ENCODE measurements around the gene LGR5. TPM values are rescaled to one million over a fixed set of nuclear protein-coding genes. Genes with fewer than 3 reads are reported as not detected.

LGR5 gene
- total and polyA plus RNA-seq, 9 of the 15 experiments (the other 6 are each of a cell fraction or from before 2014, with no cell fraction given): not detected

GRCh38 chr12:71552728-71553501 is 113.3 kb downstream of the LGR5 start:
- Histone ChIP-seq H3K9ac (ENCODE audit: insufficient read depth in 1 of 2, low read depth in 2 of 2, low read length in 2 of 2) (no peak overlapping the region), H3K4me3 (no peak overlapping the region), H3K4me1 (replicated peaks in 1 of 2; ENCODE audit: control insufficient read depth in 2 of 2, insufficient read depth in 2 of 2, low read length in 2 of 2) (no peaks in the 10 kb centered on the region), H3K36me3 (ENCODE audit: control insufficient read depth, insufficient read depth, low read length) (no peaks in the 10 kb centered on the region), H3K9me3 (replicated peaks; ENCODE audit: control insufficient read depth, insufficient read depth, low read depth, low read length) (no peaks in the 10 kb centered on the region), H2AFZ (ENCODE audit: low read depth, low read length) (0 out of 2 replicates have a peak overlapping the region, but pooled peaks have one; percentile 22), H4K20me1 (replicated peaks; ENCODE audit: control insufficient read depth, insufficient read depth, low read length) (no peaks in the 10 kb centered on the region), H3K9me1 (ENCODE audit: control insufficient read depth, insufficient read depth, low read length) (no peaks in the 10 kb centered on the region), H3K4me2 (ENCODE audit: insufficient read depth, low read length) (no peak overlapping the region), H3K27me3 (ENCODE audit: control insufficient read depth in 2 of 2, insufficient read depth in 2 of 2, low read length in 2 of 2) (no peaks in the 10 kb centered on the region), H3K79me2 (ENCODE audit: control insufficient read depth, insufficient read depth, low read length) (no peaks in the 10 kb centered on the region), H3K27ac (ENCODE audit: extremely low read depth, low read depth, low read length) (no peak overlapping the region)
- in situ Hi-C loops (cut with MboI): no loop called here
- FAIRE-seq (no peak), DNase-seq (ENCODE audit: extremely low read depth in 1 of 4, low spot score in 3 of 4) (no peak), ATAC-seq (no peak)
- CTCF ChIA-PET (ENCODE audit: low intra/inter-chr PET ratio): no interaction called here
- POLR2A ChIA-PET: no interaction called here
- no TSS peak for BruUV-seq (replicated peaks)
- 22% methylated on average over 5 of the region's 5 CpGs for whole genome bisulfite sequencing (ENCODE audit: insufficient coverage, low coverage, missing lambda C conversion rate)
- no peak for TF ChIP-seq MCM2 (IDR thresholded peaks at IDR 0.05; ENCODE audit: low read depth)
- no peak for TF ChIP-seq CEBPG (CRISPR knock-in tag; IDR thresholded peaks at IDR 0.05)
- no peak for TF ChIP-seq CEBPG (tag; conservative IDR thresholded peaks at IDR 0.05 in 1 of 2, IDR thresholded peaks at IDR 0.05 in 1 of 2)
- TF ChIP-seq TFAM (CRISPR knock-in tag; conservative IDR thresholded peaks at IDR 0.05): no peak
- TF ChIP-seq HDAC3 (IDR thresholded peaks at IDR 0.05; ENCODE audit: borderline replicate concordance, partially characterized antibody): no peak
- TF ChIP-seq MTA3 (IDR thresholded peaks at IDR 0.05; ENCODE audit: borderline replicate concordance): no peak
- intact Hi-C loops (cut with micrococcal nuclease): loop anchor here (10.0 kb wide), 1 partner anchor 818 kb away; no protein-coding TSS in a partner anchor

Measured in K562 (cell line).